ENCODE measurements around the gene ZNF629.

The ZNF629 gene

GRCh38 chr16:30728899-30729672 lies 57.9 kb downstream of the ZNF629 start:
- no peak for FAIRE-seq
- DNase-seq (ENCODE audit: extremely low spot score, insufficient read length, low read depth) = no peak
